ENCODE measurements around the gene ARHGEF4.

Gene ARHGEF4

GRCh38 chr2:131045286-131046027 lies 208.7 kb downstream of the ARHGEF4 start:
- no peaks in the 10 kb centered on the region for H3K4me1 Mint-ChIP-seq (ENCODE audit: low read depth)
- no peaks in the 10 kb centered on the region for H3K9me3 Mint-ChIP-seq
- peaks cover 46% of the 10 kb centered on the region for H3K36me3 Mint-ChIP-seq (ENCODE audit: low read depth)
- H3K27me3 Mint-ChIP-seq: peaks cover 19% of the 10 kb centered on the region
- no peak overlapping the region for H3K4me3 Mint-ChIP-seq
- no peak overlapping the region for H3K27ac Mint-ChIP-seq
- intact Hi-C loops (cut with micrococcal nuclease): no loop called here

- Mint-ChIP-seq H3K9me3 (no peaks in the 10 kb centered on the region), H3K4me1 (ENCODE audit: low read depth) (no peaks in the 10 kb centered on the region), H3K36me3 (ENCODE audit: low read depth) (peaks cover 55% of the 10 kb centered on the region), H3K4me3 (no peak overlapping the region), H3K27ac (no peak overlapping the region), H3K27me3 (peaks cover 11% of the 10 kb centered on the region)
- intact Hi-C loops (cut with micrococcal nuclease): no loop called here
These were observed 209.6 kb downstream of the ARHGEF4 start for GRCh38 chr2:131046028-131046917.

DNA sequence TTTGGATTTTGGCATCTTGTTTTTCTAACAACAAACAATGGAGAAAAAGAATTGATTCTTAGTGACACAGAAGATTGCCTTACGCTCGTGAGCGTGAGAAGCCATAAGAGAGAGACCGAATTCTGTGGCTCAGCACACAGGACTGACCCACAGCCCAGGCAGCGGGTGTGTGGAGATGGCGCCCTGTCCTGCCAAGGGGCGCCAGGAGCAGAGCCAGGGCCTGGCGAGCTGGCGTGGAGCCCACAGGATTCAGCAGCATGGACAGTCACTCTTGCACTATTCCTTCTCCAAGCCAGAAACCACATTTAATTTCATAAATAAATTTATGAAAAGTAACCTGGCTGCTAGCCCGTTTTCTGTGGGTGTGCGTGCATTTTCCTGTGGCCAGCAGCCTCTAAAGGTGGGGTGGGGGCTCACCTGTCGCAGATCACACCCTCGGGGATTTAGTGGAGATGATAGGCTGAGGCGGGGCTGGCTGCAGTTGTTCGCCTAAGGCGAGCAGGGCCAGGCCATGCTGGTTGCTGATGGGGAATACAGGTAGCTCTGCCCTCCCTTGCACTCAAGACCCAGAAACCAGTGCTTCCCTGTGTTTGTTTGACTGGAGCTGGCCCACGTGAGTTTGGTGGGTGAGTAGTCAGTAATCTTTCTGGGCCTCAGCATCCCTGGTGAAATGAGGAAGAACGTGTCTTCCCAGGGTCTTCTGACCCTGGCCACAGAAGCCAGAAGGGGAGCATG lies 210.4 kb downstream of the ARHGEF4 start:
- Mint-ChIP-seq H3K27me3 (peaks cover 4% of the 10 kb centered on the region), H3K4me3 (no peak overlapping the region), H3K36me3 (ENCODE audit: low read depth) (peaks cover 63% of the 10 kb centered on the region), H3K9me3 (no peaks in the 10 kb centered on the region), H3K27ac (no peak overlapping the region), H3K4me1 (ENCODE audit: low read depth) (no peaks in the 10 kb centered on the region)
- intact Hi-C loops (cut with micrococcal nuclease): no loop called here

GRCh38 chr2:131047920-131048560 lies 211.3 kb downstream of the ARHGEF4 start:
- H3K4me1 Mint-ChIP-seq (ENCODE audit: low read depth): no peaks in the 10 kb centered on the region
- H3K27ac Mint-ChIP-seq: no peak overlapping the region
- peaks cover 72% of the 10 kb centered on the region for H3K36me3 Mint-ChIP-seq (ENCODE audit: low read depth)
- no peaks in the 10 kb centered on the region for H3K27me3 Mint-ChIP-seq
- intact Hi-C loops (cut with micrococcal nuclease): no loop called here
- no peak overlapping the region for H3K4me3 Mint-ChIP-seq
- H3K9me3 Mint-ChIP-seq: no peaks in the 10 kb centered on the region

- Mint-ChIP-seq H3K27me3 (no peaks in the 10 kb centered on the region), H3K4me1 (ENCODE audit: low read depth) (no peaks in the 10 kb centered on the region), H3K27ac (no peak overlapping the region), H3K4me3 (no peak overlapping the region), H3K36me3 (ENCODE audit: low read depth) (peaks cover 78% of the 10 kb centered on the region), H3K9me3 (no peaks in the 10 kb centered on the region)
- intact Hi-C loops (cut with micrococcal nuclease): no loop called here
These were observed 211.9 kb downstream of the ARHGEF4 start for GRCh38 chr2:131048641-131049040.

GRCh38 chr2:131049150-131049718 lies 212.5 kb downstream of the ARHGEF4 start:
- H3K27me3 Mint-ChIP-seq: no peaks in the 10 kb centered on the region
- H3K27ac Mint-ChIP-seq: no peak overlapping the region
- H3K36me3 Mint-ChIP-seq (ENCODE audit: low read depth): peaks cover 84% of the 10 kb centered on the region

DNA sequence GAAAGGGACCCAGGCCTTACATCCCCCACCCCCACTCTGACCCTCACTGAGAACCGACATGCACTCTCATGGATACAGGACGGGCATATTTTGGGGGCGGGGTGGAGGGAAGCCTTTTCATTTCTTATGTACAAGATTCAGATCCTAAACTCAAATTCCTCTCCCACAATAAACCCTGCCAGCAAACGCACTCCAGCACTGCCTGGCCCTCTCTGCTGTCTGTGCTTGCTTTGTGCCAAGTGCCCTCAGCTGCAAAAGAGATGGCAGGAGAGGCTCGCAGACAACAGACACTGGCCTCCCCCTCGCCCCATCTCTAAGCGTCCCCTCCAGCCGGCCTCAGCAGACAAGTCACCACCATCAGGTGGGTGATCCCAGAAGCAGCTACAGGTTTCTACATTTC lies 214.2 kb downstream of the ARHGEF4 start:
- no peaks in the 10 kb centered on the region for H3K27me3 Mint-ChIP-seq
- H3K9me3 Mint-ChIP-seq: no peaks in the 10 kb centered on the region
- peaks cover 100% of the 10 kb centered on the region for H3K36me3 Mint-ChIP-seq (ENCODE audit: low read depth)
- H3K4me1 Mint-ChIP-seq (ENCODE audit: low read depth): no peaks in the 10 kb centered on the region
- intact Hi-C loops (cut with micrococcal nuclease): no loop called here
- no peak overlapping the region for H3K27ac Mint-ChIP-seq
- no peak overlapping the region for H3K4me3 Mint-ChIP-seq

More at GRCh38 chr2:131049150-131049718, 212.5 kb downstream of the ARHGEF4 start:
- H3K4me1 Mint-ChIP-seq (ENCODE audit: low read depth): no peaks in the 10 kb centered on the region
- H3K4me3 Mint-ChIP-seq: no peak overlapping the region
- intact Hi-C loops (cut with micrococcal nuclease): no loop called here
- no peaks in the 10 kb centered on the region for H3K9me3 Mint-ChIP-seq

DNA sequence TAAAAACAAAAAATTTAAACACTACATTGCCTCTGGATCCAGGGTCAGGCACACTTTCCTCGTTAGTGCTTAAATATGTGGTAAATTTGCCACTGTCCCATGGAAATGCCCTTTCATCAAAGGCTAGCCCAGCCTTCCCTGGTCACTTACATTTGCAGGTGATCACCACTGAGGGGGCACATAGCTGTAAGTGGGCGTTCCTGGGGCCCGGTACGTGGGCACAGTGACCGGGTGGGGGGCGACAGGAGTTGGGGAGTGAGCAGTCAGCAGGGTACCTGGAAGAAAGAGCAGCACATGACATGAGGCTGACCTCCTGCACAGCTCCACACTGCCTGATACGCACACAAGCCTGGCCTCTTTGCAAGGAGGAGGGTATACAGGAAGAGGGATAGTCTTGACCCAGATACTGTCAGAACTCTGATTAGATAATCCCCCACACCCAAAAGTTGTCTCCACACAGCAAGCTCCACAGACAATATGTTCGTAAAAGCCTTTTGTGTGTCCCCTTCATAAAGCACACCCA lies 216.1 kb downstream of the ARHGEF4 start:
- H3K4me1 Mint-ChIP-seq (ENCODE audit: low read depth): no peaks in the 10 kb centered on the region
- intact Hi-C loops (cut with micrococcal nuclease): no loop called here
- H3K4me3 Mint-ChIP-seq: no peak overlapping the region
- H3K27me3 Mint-ChIP-seq: no peaks in the 10 kb centered on the region
- no peak overlapping the region for H3K27ac Mint-ChIP-seq
- H3K36me3 Mint-ChIP-seq (ENCODE audit: low read depth): peaks cover 98% of the 10 kb centered on the region
- H3K9me3 Mint-ChIP-seq: no peaks in the 10 kb centered on the region

DNA sequence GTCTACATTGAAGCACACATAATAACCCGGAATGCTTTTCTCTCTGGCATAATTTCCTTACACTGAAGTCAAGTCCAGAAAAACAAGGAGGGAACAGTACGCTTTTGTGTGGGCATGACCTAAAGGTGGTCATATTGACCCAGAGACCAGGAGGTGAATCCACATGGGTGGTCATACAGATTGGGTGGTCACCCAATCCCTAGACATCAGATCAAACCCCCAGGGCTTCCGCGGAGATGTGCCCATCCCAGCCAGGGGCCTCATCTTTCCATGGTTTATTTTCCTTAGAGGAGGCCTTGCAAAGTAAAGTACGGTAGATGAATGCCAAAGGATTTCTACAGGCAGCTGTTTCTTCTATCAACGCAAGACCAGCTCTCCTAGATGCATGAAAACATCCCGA lies 217.8 kb downstream of the ARHGEF4 start:
- Mint-ChIP-seq H3K27me3 (no peaks in the 10 kb centered on the region), H3K36me3 (ENCODE audit: low read depth) (peaks cover 98% of the 10 kb centered on the region), H3K27ac (no peak overlapping the region), H3K9me3 (no peaks in the 10 kb centered on the region), H3K4me3 (no peak overlapping the region), H3K4me1 (ENCODE audit: low read depth) (no peaks in the 10 kb centered on the region)
- intact Hi-C loops (cut with micrococcal nuclease): no loop called here

DNA sequence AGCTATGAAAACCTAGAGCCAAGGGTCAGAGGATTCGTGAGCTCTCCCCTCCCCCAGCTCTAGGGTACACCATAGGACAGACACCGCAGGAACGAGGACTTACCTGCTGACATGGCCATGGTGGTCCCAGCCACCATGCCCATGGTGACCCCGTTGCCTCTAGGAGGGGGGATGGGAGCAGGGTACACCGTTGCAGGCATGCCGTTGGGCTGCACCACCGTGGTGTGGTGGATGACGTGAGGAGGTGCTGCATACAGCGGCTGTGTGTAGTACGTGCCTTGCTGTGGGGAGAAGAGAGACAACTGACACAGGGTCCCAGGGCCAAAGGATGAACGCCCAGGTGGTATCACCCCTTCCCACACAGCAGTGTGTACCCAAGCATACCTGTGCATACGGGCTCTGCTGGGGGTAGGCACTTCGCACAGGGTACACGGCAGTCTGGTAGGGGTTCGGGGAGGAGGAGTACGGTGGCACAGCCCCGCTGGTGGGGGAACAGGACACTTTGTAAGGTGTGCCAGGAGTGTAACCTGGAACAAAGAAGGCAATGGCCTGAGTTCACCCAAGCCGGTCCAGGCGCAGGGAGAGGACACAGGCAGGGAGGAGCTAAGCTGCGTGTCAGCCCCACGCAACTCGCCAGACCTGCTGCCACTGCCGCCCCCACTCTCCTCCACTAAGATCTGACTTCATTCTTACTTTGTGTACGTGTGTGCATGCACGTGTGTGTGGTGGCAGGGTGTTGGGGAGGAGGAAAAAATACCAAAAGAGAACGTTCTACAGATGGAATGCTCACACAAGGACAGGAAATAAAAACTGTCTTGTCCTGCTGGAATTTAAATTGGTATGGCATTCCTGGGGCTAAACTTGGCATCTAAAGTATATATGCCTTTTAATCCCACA lies 218.7 kb downstream of the ARHGEF4 start:
- Mint-ChIP-seq H3K27ac (no peak overlapping the region), H3K36me3 (ENCODE audit: low read depth) (peaks cover 98% of the 10 kb centered on the region)

GRCh38 chr2:131056204-131056931 lies 219.7 kb downstream of the ARHGEF4 start:
- Mint-ChIP-seq H3K27ac (no peak overlapping the region), H3K4me1 (ENCODE audit: low read depth) (no peaks in the 10 kb centered on the region), H3K4me3 (no peak overlapping the region), H3K36me3 (ENCODE audit: low read depth) (peaks cover 98% of the 10 kb centered on the region), H3K9me3 (no peaks in the 10 kb centered on the region), H3K27me3 (no peaks in the 10 kb centered on the region)
- intact Hi-C loops (cut with micrococcal nuclease): no loop called here

More for the DNA sequence above, 218.7 kb downstream of the ARHGEF4 start:
- Mint-ChIP-seq H3K9me3 (no peaks in the 10 kb centered on the region), H3K27me3 (no peaks in the 10 kb centered on the region), H3K4me3 (no peak overlapping the region), H3K4me1 (ENCODE audit: low read depth) (no peaks in the 10 kb centered on the region)
- intact Hi-C loops (cut with micrococcal nuclease): no loop called here

- Mint-ChIP-seq H3K4me3 (no peak overlapping the region), H3K36me3 (ENCODE audit: low read depth) (peaks cover 98% of the 10 kb centered on the region), H3K27ac (no peak overlapping the region), H3K9me3 (no peaks in the 10 kb centered on the region), H3K4me1 (ENCODE audit: low read depth) (no peaks in the 10 kb centered on the region), H3K27me3 (no peaks in the 10 kb centered on the region)
- intact Hi-C loops (cut with micrococcal nuclease): no loop called here
These were observed 220.2 kb downstream of the ARHGEF4 start for GRCh38 chr2:131056932-131057287.

All from dendritic cell treated with granulocyte-macrophage colony-stimulating factor and Interleukin-4, amounts not matched to agents 40 ng/mL and 50 ng/mL, for 4 days (primary cell).